OCI-LY7 (cell line): Measurements from ENCODE around the gene SH3RF1. TPM values are rescaled to one million over a fixed set of nuclear protein-coding genes. Genes with fewer than 3 reads are reported as not detected.
"Not testable (repeated sequence)": the region's sequence is repeated elsewhere in the genome, so short reads cannot be mapped to it uniquely, and the experiment has no call there.

Experiments
- BruUV-seq: library from RNA; stranded (reverse); fragments of 400-500 nt; replicated peaks from 2 replicates; lab custom pipeline; 2021; lab: Mats Ljungman, UMichigan
- CTCF ChIA-PET: fragments of 300-600 bp; sonication (Branson Sonifier 250); formaldehyde crosslinking; loops from one replicate; lab custom pipeline; 2022; ENCODE audit warnings: antibody characterized with exemption; ENCODE audit not compliant: unreplicated experiment; lab: Charles Lee
- POLR2A ChIA-PET: fragments of 300-600 bp; sonication (Branson Sonifier 250); formaldehyde crosslinking; loops from one replicate; lab custom pipeline; 2022; ENCODE audit warnings: antibody characterized with exemption; lab: Charles Lee
- DNase-seq: peaks from one replicate; pipeline ENCODE4 v3.0.0-alpha.2; 2015; ENCODE audit warnings: low spot score
- H2AFZ ChIP-seq: fragments of 200-600 bp; sonication (generic), shearing (Covaris generic); 2 replicates; pipeline ENCODE4 v1.6.1; 2014; ENCODE audit warnings: mild to moderate bottlenecking, antibody characterized with exemption, low read length, moderate library complexity
- H3K27ac ChIP-seq: fragments of 200-600 bp; sonication (generic); 2 replicates; pipeline ENCODE4 v1.5.1; 2014; ENCODE audit warnings: mixed run types, low read depth, mild to moderate bottlenecking, moderate library complexity, low read length, inconsistent platforms; ENCODE audit not compliant: poor library complexity, severe bottlenecking
- H3K36me3 ChIP-seq: fragments of 200-600 bp; sonication (generic); 2 replicates; pipeline ENCODE4 v1.6.1; 2014; ENCODE audit warnings: mild to moderate bottlenecking, antibody characterized with exemption, low read length, moderate library complexity, mixed read lengths; ENCODE audit not compliant: insufficient read depth
- H3K4me1 ChIP-seq: fragments of 200-600 bp; sonication (generic); 2 replicates; pipeline ENCODE4 v1.5.1; 2014; ENCODE audit warnings: mild to moderate bottlenecking, low read length; ENCODE audit not compliant: insufficient read depth, poor library complexity, severe bottlenecking
- H3K4me2 ChIP-seq: fragments of 200-600 bp; sonication (generic); 2 replicates; pipeline ENCODE4 v1.6.1; 2014; ENCODE audit warnings: mild to moderate bottlenecking, low read length
- H3K4me3 ChIP-seq: fragments of 200-600 bp; sonication (generic); 2 replicates; pipeline ENCODE4 v1.5.1; 2014; ENCODE audit warnings: mild to moderate bottlenecking, low read depth, low read length; ENCODE audit not compliant: poor library complexity, severe bottlenecking
- H3K79me2 ChIP-seq: fragments of 200-600 bp; sonication (generic); 2 replicates; pipeline ENCODE4 v1.6.1; 2016; ENCODE audit warnings: low read depth, mild to moderate bottlenecking, low read length, moderate library complexity, mixed read lengths; ENCODE audit not compliant: insufficient read depth
- H3K9me2 ChIP-seq: fragments of 200-600 bp; sonication (generic); 2 replicates; pipeline ENCODE4 v1.6.1; 2016; ENCODE audit warnings: mild to moderate bottlenecking, low read length, mixed read lengths; ENCODE audit not compliant: insufficient read depth
- H3K9me3 ChIP-seq: fragments of 200-600 bp; sonication (generic); 2 replicates; pipeline ENCODE4 v1.6.1; 2014; ENCODE audit warnings: mild to moderate bottlenecking, mixed run types, low read length, mixed read lengths
- H4K20me1 ChIP-seq: fragments of 200-600 bp; sonication (generic); 2 replicates; pipeline ENCODE4 v1.6.1; 2014; ENCODE audit warnings: mild to moderate bottlenecking, antibody characterized with exemption, low read length, moderate library complexity, mixed read lengths; ENCODE audit not compliant: insufficient read depth
- EZH2phosphoT487 ChIP-seq: fragments of 200-600 bp; sonication (generic); IDR thresholded peaks from 2 replicates; pipeline ENCODE4 v1.6.1; 2018; ENCODE audit warnings: low read depth, borderline replicate concordance, mild to moderate bottlenecking, mixed run types, antibody characterized with exemption, low read length, moderate library complexity, mixed read lengths
- intact Hi-C: fragments of 100-400 bp; cut with micrococcal nuclease; formaldehyde crosslinking; loops from one replicate; pipeline ENCODE4 v1.10.0; 2022; ENCODE audit not compliant: unreplicated experiment
- total RNA-seq, 2 experiments: library from RNA; depleted of rRNA in 1 of 2; stranded (reverse); fragments of >200 nt in 1 of 2; shearing (Covaris generic) in 1 of 2; gene quantifications; 2 replicates each; pipeline ENCODE4 v1.2.3, GENCODE V29; 2014 to 2022
- TF ChIP-seq, protein P1 (sequence below): fragments of 200-600 bp; sonication (generic); conservative IDR thresholded peaks from 2 replicates; pipeline ENCODE4 v1.5.1; 2014; ENCODE audit warnings: mild to moderate bottlenecking, antibody characterized with exemption, low read length, moderate library complexity, mixed read lengths

The SH3RF1 gene
- total RNA-seq, 2 experiments from 2014 or later: not detected

DNA sequence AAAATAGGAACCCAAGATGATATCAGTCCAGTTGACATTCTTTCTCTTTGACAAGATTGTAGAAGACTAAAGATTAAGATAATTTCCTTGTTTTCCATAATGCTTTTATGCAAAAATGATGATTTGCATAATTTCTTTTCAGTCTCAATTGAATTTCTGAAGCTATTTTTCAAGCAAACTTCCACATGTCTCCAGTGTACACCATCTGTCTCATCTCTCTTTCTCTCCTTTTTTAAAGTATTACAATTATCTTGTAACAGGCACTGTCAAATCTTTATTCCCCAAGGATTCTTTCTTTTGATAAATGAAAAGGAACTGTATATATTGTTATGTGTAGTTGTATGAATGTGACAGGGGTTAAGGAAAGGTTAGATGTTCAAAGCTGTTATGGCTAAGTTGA lies 7.9 kb upstream of the SH3RF1 start:
- no peak overlapping the region for H3K27ac ChIP-seq
- H2AFZ ChIP-seq: no peak overlapping the region
- ChIA-PET CTCF (no interaction called here), POLR2A (interaction anchor here (1.0 kb wide), 1 partner anchor 19 kb away, joined by 3 read pairs; no protein-coding TSS in a partner anchor)
- no peaks in the 10 kb centered on the region for H3K4me1 ChIP-seq
- no peak for DNase-seq
- no TSS peak for BruUV-seq
- no peaks in the 10 kb centered on the region for H3K9me3 ChIP-seq
- H3K36me3 ChIP-seq: no peaks in the 10 kb centered on the region
- H3K79me2 ChIP-seq: no peaks in the 10 kb centered on the region
- no peak overlapping the region for H3K4me2 ChIP-seq
- H3K4me3 ChIP-seq: no peak overlapping the region
- H3K9me2 ChIP-seq: no peaks in the 10 kb centered on the region
- no peaks in the 10 kb centered on the region for H4K20me1 ChIP-seq
- intact Hi-C loops: no loop called here
- TF ChIP-seq, protein P1, sequence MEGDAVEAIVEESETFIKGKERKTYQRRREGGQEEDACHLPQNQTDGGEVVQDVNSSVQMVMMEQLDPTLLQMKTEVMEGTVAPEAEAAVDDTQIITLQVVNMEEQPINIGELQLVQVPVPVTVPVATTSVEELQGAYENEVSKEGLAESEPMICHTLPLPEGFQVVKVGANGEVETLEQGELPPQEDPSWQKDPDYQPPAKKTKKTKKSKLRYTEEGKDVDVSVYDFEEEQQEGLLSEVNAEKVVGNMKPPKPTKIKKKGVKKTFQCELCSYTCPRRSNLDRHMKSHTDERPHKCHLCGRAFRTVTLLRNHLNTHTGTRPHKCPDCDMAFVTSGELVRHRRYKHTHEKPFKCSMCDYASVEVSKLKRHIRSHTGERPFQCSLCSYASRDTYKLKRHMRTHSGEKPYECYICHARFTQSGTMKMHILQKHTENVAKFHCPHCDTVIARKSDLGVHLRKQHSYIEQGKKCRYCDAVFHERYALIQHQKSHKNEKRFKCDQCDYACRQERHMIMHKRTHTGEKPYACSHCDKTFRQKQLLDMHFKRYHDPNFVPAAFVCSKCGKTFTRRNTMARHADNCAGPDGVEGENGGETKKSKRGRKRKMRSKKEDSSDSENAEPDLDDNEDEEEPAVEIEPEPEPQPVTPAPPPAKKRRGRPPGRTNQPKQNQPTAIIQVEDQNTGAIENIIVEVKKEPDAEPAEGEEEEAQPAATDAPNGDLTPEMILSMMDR: no peak
- no peak for TF ChIP-seq EZH2phosphoT487

DNA sequence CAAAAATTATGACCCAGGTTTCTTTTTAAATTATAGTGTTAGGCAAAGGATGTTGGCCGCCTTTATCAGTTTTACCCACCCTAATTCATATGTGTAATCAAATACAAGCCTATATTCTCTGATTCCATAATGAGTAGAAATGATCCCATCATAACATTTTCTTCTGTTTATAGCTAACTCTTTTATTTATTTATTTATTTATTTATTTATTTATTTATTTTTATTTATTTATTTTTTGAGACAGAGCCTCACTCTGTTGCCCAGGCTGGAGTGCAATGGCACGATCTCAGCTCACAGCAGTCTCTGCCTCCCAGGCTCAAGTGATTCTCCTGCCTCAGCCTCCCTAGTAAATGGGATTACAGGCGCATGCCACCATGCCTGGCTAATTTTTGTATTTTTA lies 7.1 kb upstream of the SH3RF1 start:
- H2AFZ ChIP-seq, H3K4me2 ChIP-seq, H3K9me2 ChIP-seq, H3K4me1 ChIP-seq, DNase-seq, H3K36me3 ChIP-seq, H4K20me1 ChIP-seq, intact Hi-C loops, H3K27ac ChIP-seq, H3K9me3 ChIP-seq, CTCF ChIA-PET, H3K79me2 ChIP-seq, BruUV-seq, H3K4me3 ChIP-seq: not testable (repeated sequence)
- POLR2A ChIA-PET: interaction anchor here (0.5 to 1.0 kb wide), 2 partner anchors 19 to 619 kb away, joined by 3 read pairs; no protein-coding TSS in a partner anchor

DNA sequence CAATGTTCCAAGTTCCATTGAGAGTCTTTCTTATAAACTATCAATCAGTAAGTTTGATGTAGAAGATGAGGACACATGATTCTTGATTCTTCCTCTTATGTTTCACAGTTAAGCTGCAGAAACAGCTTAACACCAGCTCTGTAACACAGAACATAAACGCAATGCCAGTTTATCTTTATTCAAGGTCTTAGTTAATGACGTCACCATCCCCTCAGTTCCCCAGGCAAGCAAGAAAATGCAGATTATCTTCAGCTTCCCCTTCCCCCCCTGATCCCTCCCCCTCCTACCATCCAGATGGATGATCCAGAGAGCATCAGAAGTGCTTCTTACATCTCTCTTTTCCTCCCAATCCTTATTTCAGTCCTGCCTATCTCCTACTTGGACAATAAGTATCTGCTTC lies 4.4 kb upstream of the SH3RF1 start:
- ChIA-PET CTCF (no interaction called here), POLR2A (no interaction called here)
- H3K4me1 ChIP-seq: no peaks in the 10 kb centered on the region
- H3K27ac ChIP-seq: no peak overlapping the region
- TF ChIP-seq, protein P1: no peak
- no peak for TF ChIP-seq EZH2phosphoT487
- H4K20me1 ChIP-seq: no peaks in the 10 kb centered on the region
- DNase-seq: no peak
- intact Hi-C loops: no loop called here
- no peaks in the 10 kb centered on the region for H3K79me2 ChIP-seq
- H3K4me2 ChIP-seq: no peak overlapping the region
- no peak overlapping the region for H3K4me3 ChIP-seq
- no peaks in the 10 kb centered on the region for H3K36me3 ChIP-seq
- no peak overlapping the region for H2AFZ ChIP-seq
- H3K9me3 ChIP-seq: no peaks in the 10 kb centered on the region
- no peaks in the 10 kb centered on the region for H3K9me2 ChIP-seq
- no TSS peak for BruUV-seq
